NT2/D1 (cell line): Measurements from ENCODE around the gene CHN2.

Source experiments
- SUZ12 ChIP-seq: IDR thresholded peaks from 2 replicates; pipeline ENCODE4 v1.6.1; 2011; ENCODE audit not compliant: insufficient read length, insufficient read depth; ENCODE audit errors: extremely low read depth
- YY1 ChIP-seq: IDR thresholded peaks from 2 replicates; pipeline ENCODE4 v1.6.1; 2011; ENCODE audit not compliant: insufficient read length, insufficient read depth
- ZNF274 ChIP-seq: IDR thresholded peaks from 2 replicates; pipeline ENCODE4 v1.6.1; 2011; ENCODE audit warnings: mild to moderate bottlenecking, low read depth, low read length

DNA sequence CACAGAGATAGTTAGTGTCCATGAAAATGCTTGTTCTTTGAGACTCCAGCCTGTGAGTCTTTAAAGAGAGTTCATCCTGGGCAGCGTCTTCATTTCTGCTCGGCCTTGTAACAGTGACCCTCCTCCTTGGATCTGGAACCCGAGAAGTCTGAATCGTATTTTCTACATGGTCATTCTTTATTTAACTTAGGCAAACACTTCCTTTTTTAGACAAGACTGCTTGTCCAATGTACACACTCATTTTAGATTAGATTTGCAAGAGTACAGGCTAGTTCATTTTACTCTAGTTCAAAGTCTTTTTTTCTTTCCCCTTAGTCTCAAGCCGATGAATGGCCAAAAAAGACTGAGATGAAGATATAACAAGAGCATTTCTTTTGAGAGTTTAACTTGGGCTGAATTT, 133.5 kb downstream of the CHN2 start:
- no peak for TF ChIP-seq SUZ12
- no peak for TF ChIP-seq YY1
- no peak for TF ChIP-seq ZNF274
